Ishikawa (cell line): ENCODE results near the gene GRIK1.

Experiments used
- CEBPB ChIP-seq: IDR thresholded peaks from 2 replicates; pipeline ENCODE4 v1.6.1; 2012
- CREB1 ChIP-seq: IDR thresholded peaks from 2 replicates; pipeline ENCODE4 v1.6.1; 2012; ENCODE audit warnings: low read depth
- EGR1 ChIP-seq: IDR thresholded peaks from 2 replicates; pipeline ENCODE4 v1.6.1; 2012
- EP300 ChIP-seq: IDR thresholded peaks from 2 replicates; pipeline ENCODE4 v1.6.1; 2012; ENCODE audit warnings: borderline replicate concordance
- FOXM1 ChIP-seq: IDR thresholded peaks from 2 replicates; pipeline ENCODE4 v1.6.1; 2012; ENCODE audit warnings: low read depth, borderline replicate concordance
- MAX ChIP-seq: IDR thresholded peaks from 2 replicates; pipeline ENCODE4 v1.6.1; 2012
- NFIC ChIP-seq: IDR thresholded peaks from 2 replicates; pipeline ENCODE4 v1.6.1; 2012
- RAD21 ChIP-seq: IDR thresholded peaks from 2 replicates; pipeline ENCODE4 v1.6.1; 2012; ENCODE audit warnings: low read depth
- REST ChIP-seq: IDR thresholded peaks from 2 replicates; pipeline ENCODE4 v1.6.1; 2012; ENCODE audit warnings: low read depth, mild to moderate bottlenecking
- TAF1 ChIP-seq: IDR thresholded peaks from 2 replicates; pipeline ENCODE4 v1.6.1; 2012; ENCODE audit warnings: low read depth, mild to moderate bottlenecking
- TCF12 ChIP-seq: IDR thresholded peaks from 2 replicates; pipeline ENCODE4 v1.6.1; 2012; ENCODE audit warnings: low read depth
- TEAD4 ChIP-seq: IDR thresholded peaks from 2 replicates; pipeline ENCODE4 v1.6.1; 2012
- USF1 ChIP-seq: IDR thresholded peaks from 2 replicates; pipeline ENCODE4 v1.6.1; 2012
- YY1 ChIP-seq: IDR thresholded peaks from 2 replicates; pipeline ENCODE4 v1.6.1; 2012; ENCODE audit warnings: low read depth
- ZBTB7A ChIP-seq: IDR thresholded peaks from 2 replicates; pipeline ENCODE4 v1.6.1; 2012; ENCODE audit warnings: low read depth

The GRIK1 gene

GRCh38 chr21:29726044-29726443 is 213.8 kb downstream of the GRIK1 start:
- no peak for TF ChIP-seq MAX
- no peak for TF ChIP-seq EGR1
- TF ChIP-seq TEAD4, result no peak
- TF ChIP-seq YY1, result no peak
- TF ChIP-seq TCF12, result no peak
- no peak for TF ChIP-seq USF1
- no peak for TF ChIP-seq EP300
- no peak for TF ChIP-seq CEBPB
- TF ChIP-seq TAF1, result no peak
- TF ChIP-seq RAD21, result no peak
- TF ChIP-seq REST, result no peak
- TF ChIP-seq NFIC, result no peak
- no peak for TF ChIP-seq FOXM1
- no peak for TF ChIP-seq ZBTB7A
- no peak for TF ChIP-seq CREB1

- TF ChIP-seq NFIC (no peak), REST (no peak), CREB1 (no peak), EGR1 (no peak), FOXM1 (no peak), EP300 (no peak), CEBPB (no peak), TEAD4 (no peak), RAD21 (no peak), ZBTB7A (no peak), TAF1 (no peak), USF1 (no peak), TCF12 (no peak), MAX (no peak), YY1 (no peak)
These were observed 214.6 kb downstream of the GRIK1 start for GRCh38 chr21:29725025-29725736.

- no peak for TF ChIP-seq NFIC
- no peak for TF ChIP-seq REST
- TF ChIP-seq CREB1, result no peak
- no peak for TF ChIP-seq ZBTB7A
- no peak for TF ChIP-seq TAF1
- no peak for TF ChIP-seq TCF12
- no peak for TF ChIP-seq YY1
- TF ChIP-seq CEBPB, result no peak
- no peak for TF ChIP-seq RAD21
- TF ChIP-seq FOXM1, result no peak
- no peak for TF ChIP-seq USF1
- no peak for TF ChIP-seq MAX
- TF ChIP-seq TEAD4, result no peak
- no peak for TF ChIP-seq EGR1
- TF ChIP-seq EP300, result no peak
These were observed 217.8 kb downstream of the GRIK1 start for GRCh38 chr21:29721964-29722363.
